SIG-M5 treated with dmso at 0.1 percent for 504 hours (cell line): ENCODE results near the gene TCF3.
"Not testable (repeated sequence)": the region's sequence is repeated elsewhere in the genome, so short reads cannot be mapped to it uniquely, and the experiment has no call there.

ENCODE experiments used
- DNase-seq: peaks from one replicate; lab custom pipeline; 2025; ENCODE audit not compliant: unreplicated experiment; lab: John Stamatoyannopoulos, UW

The TCF3 gene

GRCh38 chr19:1651568-1652291 lies 685 bp downstream of the TCF3 start:
- DNase-seq, result no peak

- DNase-seq, result peak; percentile 24
Measured at GRCh38 chr19:1650650-1651567, 1.5 kb downstream of the TCF3 start.

DNA sequence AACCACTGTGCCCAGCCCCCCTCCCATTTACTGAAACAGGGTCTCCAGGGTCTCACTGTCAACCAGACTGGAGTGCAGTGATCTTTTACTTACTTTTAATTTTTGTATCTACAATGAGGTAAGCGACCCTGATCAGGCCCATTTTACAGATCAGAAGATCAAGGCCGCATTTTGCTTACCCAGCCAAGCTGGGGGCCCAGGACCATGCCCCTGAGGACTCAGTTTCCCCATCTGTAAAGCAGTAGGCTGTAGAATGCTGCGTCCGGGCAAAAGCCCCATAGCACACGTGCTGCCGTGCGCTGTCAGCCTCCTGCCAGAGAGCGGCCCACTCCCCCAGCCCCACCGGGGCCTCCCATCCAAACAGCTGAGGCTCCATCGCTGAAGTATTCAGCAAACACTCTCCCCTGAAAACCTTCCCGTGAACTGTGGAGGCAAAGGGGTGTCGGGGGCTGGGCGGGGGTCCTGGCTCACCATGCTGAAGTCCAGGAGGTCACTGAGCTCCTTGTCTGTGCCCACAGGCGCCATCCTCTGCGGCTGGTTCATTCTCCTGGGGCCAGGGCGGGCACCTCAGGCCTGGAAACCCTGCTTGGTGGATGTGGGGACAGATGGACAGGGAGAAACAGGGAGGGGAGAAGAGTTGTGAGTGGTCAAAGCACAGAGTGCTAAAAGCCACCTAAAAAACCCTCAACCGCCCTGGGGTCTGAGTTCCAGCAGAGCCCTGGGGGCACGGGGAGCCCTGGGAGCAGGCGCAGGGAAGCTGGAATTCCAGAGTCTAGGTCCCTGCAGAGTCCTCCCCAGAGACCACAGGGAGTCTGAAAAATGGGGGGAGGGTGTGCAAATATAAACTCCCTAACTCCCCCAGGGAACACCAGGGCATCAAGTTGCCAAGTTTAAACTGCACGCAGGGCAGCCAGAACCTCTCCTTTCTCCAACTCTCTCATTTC lies 2.4 kb downstream of the TCF3 start:
- no peak for DNase-seq

- DNase-seq, result no peak
Measured at GRCh38 chr19:1648920-1649541, 3.4 kb downstream of the TCF3 start.

GRCh38 chr19:1648459-1648849 lies 4.0 kb downstream of the TCF3 start:
- no peak for DNase-seq

DNA sequence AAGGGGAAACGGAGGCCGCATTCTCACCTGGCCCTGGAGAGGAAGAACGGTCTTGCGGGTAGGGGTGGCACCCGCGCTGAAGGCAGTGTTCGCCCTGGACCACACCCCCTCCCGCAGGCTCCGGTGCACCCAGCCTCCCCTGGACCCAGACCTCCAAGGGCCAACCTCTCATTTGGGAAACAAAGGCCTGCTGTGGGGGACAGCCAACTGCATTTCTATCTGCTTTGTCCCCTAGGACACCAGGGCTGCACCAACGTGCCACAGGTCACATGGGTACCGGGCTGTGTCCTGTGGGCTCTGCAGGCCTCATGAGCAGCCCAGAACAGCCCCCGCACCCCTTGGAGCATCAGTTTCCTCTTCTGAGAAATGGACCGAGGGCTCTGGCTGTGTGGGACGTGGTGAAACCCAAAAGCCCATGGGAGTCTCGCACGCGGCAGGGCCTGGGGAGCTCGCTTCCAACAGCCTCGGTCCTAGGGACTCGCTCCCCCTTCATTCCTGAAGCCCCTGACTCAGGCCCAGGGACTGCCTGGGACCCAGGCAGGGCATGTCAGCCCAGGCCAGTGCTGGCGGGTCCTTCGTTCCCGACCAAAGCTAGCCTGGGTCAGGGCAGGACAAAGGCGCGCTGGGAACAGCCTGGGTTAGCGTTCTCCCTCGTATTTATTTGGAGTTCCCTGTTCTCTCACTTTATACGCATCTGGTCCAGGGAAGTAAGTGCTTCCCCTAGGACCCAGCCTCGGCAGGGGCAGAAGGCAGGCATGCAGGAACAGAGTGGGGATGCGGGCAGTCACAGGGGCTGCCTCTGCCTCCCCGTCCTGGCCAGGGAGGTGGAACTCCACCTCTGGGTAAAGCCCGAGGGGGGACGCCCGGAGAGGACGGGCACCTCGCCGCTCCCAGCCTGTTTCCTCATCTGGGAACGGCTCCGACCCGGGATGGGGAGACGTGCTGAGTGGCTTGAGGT lies 4.6 kb downstream of the TCF3 start:
- no peak for DNase-seq

DNA sequence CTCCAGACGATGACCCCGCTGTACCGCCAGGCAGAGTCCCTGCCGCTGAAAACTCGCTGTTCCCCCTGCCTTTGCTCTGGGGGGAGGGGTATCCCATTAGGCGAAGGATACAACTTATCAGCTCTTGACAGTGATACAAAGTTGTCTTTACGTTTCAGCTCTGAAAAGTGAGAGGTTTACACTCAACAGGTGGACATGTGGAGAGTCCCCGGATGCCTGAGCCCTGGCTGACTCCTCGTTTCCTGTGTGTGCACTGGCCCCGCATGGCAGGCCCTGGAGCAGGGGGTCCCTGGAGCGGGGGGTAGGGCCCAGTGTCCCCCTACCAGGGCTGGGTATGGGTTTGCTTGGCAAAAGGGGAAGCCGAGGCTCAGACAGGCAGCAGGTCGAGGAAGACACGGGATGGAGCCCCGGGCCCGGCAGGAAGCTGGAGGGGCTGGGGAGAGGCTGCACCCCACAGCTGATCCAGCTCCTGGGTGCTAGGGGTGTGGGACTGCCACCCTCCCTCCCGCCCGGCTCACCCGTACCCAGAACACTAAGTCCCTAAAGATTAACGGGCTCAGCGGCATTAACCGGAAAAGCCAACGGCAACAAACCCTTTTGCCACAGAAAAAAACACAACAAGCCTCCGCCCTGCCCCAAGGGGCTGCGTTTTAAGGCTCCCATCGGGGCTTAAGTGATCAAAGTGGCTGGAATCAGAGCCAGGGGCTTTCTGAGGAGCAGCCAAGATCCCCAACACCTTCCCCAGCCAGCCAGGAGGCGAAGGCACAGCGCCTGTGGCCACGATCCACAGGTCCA lies 5.6 kb downstream of the TCF3 start:
- DNase-seq, result no peak

GRCh38 chr19:1646149-1646548 lies 6.3 kb downstream of the TCF3 start:
- no peak for DNase-seq

DNA sequence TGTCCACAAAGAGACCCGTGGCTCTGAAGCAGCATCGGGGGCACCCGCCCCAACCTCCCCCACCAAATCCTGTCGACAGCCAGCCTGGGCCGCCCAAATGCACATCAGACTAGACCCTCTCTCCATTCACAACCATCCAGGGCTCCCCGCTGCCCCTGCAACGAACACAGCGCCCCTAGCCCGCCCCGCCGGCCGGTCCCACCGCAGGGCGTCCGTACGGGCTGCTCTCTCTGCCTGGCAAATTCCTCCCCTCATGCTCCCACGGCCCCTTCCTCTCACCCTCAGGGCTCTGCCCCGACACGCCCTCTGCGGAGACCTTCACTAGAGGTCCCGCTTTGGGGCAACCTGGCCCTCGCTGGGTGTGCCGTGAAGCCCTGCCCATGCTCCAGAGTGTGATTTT lies 7.1 kb downstream of the TCF3 start:
- no peak for DNase-seq

DNA sequence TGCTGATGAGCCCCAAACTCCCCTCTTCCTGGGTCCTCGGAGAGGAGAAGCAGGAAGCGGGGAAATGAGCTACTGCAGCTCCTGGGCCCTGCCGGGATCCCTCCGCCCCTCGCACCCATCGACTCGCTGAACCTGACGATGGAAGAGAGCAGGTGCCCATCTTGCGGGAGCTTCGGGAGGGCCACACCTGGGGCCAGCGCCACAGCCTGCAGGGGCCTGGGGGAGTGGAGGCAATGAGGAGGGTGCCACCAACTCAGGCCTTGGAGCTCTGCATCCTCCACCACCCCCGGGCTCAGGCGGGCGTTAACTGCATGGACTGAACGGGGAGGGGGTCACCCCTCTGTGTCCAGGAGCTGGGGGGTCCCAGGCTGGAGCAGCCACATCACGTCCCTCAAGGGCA lies 8.3 kb downstream of the TCF3 start:
- no peak for DNase-seq

GRCh38 chr19:1640893-1641448 lies 11.4 kb downstream of the TCF3 start:
- DNase-seq, result not testable (repeated sequence)

GRCh38 chr19:1636325-1637236 lies 15.8 kb downstream of the TCF3 start:
- no peak for DNase-seq

- DNase-seq, result no peak
Measured at GRCh38 chr19:1634938-1635243, 17.5 kb downstream of the TCF3 start.

DNA sequence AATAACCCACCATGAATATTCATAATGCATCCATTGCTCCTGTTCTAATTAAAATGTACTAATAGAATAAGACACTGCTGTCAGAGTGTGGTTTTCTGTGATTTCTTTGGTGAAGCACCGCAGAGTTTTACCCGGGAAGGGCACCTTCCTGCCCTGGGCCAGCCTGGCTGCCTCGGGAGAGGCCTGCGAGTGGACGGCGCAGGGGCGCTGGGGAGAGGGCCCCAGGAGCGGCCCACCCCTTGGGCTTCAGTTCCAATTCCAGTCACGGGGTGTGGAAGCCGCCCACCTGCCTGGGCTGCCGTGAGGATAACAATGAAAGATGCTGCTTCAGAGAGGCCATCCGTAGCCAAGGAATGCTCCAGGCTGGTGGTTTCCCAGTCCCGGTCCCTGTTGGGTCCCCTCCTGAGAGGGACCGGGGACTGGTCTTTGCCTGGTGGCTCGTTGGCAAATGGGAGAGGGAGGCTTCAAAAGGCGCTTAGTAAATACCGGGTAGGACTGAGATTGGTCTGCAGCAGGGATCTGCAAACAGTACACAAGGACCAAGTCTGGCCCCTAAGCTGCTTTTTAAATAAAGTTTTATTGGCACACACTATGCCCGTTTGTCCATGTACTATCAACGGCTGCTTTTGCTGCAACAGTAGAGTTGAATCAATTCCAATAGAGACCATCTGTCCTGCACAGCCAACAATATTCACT lies 18.0 kb downstream of the TCF3 start:
- no peak for DNase-seq

GRCh38 chr19:1633269-1633826 lies 19.1 kb downstream of the TCF3 start:
- no peak for DNase-seq

DNA sequence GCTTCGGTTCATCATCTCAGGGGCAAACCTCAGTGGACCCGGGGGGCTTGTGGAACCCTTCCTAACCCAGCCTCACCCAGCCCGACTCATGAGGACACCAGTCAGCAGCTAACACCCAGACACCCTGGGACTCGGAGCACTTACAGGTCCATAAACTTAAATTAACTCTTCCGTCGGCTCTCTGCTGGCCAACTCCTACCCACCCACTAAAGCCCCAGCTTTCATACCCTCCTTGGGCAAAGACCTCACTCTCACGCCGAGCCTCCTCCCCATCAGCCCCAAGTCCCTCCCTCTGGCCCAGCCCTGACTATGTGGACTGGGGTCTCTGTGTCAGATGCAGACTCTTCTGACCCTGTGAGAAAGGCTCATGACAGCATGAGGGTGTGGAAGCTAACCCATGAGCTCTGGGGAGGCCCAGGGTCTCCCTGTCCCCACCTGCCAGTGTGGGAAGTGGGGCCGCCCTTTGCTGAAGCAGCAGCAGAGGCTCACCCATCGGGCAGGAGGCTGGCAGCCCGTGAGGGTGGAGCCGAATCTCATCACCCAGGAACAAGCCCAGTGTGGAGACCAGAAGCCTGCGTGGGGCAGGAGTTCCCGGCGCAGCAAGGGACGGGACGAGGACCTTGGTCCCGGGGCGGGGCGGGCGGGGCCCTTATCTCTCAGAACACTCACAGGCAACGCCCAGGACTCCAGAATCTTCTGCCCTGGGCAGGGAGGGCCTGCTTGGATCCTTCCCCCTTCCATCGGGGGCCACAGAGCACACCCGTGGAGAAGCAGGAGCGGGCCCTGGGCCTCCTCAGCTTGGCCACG lies 19.8 kb downstream of the TCF3 start:
- no peak for DNase-seq
